Fibroblast of lung (primary cell): ENCODE measurements around the gene EPYC. TPM values are rescaled to one million over a fixed set of nuclear protein-coding genes. Genes with fewer than 3 reads are reported as not detected.

ENCODE experiments used
- DNase-seq, 2 donors: peaks; one replicate each; pipeline versions ENCODE4 v3.0.0 to v3.0.0-alpha.2; 2010; ENCODE audit warnings: low read depth in 2 of 2
- H2AFZ ChIP-seq: 2 replicates; pipeline ENCODE4 v1.5.1; 2012; ENCODE audit warnings: low read length, control low read depth, inconsistent platforms
- H3K27ac ChIP-seq: 2 replicates; pipeline ENCODE4 v1.5.1; 2011; ENCODE audit warnings: low read length, control low read depth; ENCODE audit not compliant: insufficient read depth
- H3K27me3 ChIP-seq: 2 replicates; pipeline ENCODE4 v1.5.1; 2011; ENCODE audit warnings: mild to moderate bottlenecking, low read length; ENCODE audit not compliant: control insufficient read depth, insufficient read depth
- H3K36me3 ChIP-seq: 2 replicates; pipeline ENCODE4 v1.5.1; 2011; ENCODE audit warnings: low read length; ENCODE audit not compliant: control insufficient read depth, insufficient read depth
- H3K4me1 ChIP-seq: 2 replicates; pipeline ENCODE4 v1.5.1; 2011; ENCODE audit warnings: low read length; ENCODE audit not compliant: control insufficient read depth, insufficient read depth; ENCODE audit errors: extremely low read depth
- H3K4me2 ChIP-seq: 2 replicates; pipeline ENCODE4 v1.5.1; 2011; ENCODE audit warnings: low read length, control low read depth; ENCODE audit not compliant: insufficient read depth; ENCODE audit errors: extremely low read depth
- H3K4me3 ChIP-seq, 4 experiments: fragments of 200-600 bp in 1 of 4; sonication (generic) in 1 of 4; replicated peaks in 1 of 4; 2 replicates each; pipeline ENCODE4 v1.5.1; 2011 to 2016; ENCODE audit warnings: low read length in 4 of 4, low read depth in 3 of 4, mild to moderate bottlenecking in 3 of 4, control low read depth in 2 of 4, inconsistent platforms in 1 of 4, mixed read lengths in 1 of 4; ENCODE audit not compliant: insufficient read depth in 1 of 4; ENCODE audit errors: control extremely low read depth in 1 of 4
- H3K79me2 ChIP-seq: 2 replicates; pipeline ENCODE4 v1.5.1; 2012; ENCODE audit warnings: mild to moderate bottlenecking, low read length, inconsistent platforms; ENCODE audit not compliant: control insufficient read depth, insufficient read depth
- H3K9ac ChIP-seq: 2 replicates; pipeline ENCODE4 v1.5.1; 2011; ENCODE audit warnings: mild to moderate bottlenecking, low read length, control low read depth; ENCODE audit not compliant: insufficient read depth
- H3K9me3 ChIP-seq: 2 replicates; pipeline ENCODE4 v1.5.1; 2012; ENCODE audit warnings: low read depth, low read length; ENCODE audit not compliant: control insufficient read depth, insufficient read depth
- H4K20me1 ChIP-seq: 2 replicates; pipeline ENCODE4 v1.5.1; 2011; ENCODE audit warnings: low read length; ENCODE audit not compliant: control insufficient read depth, insufficient read depth; ENCODE audit errors: extremely low read depth
- CTCF ChIP-seq, 2 donors: IDR thresholded peaks in 1 of 2; conservative IDR thresholded peaks in 1 of 2; 1 replicate in 1 of 2; 2 replicates in 1 of 2; pipeline ENCODE4 v1.5.1; 2011 to 2012; ENCODE audit warnings: low read length in 2 of 2, control low read depth in 1 of 2, inconsistent platforms in 1 of 2, low read depth in 1 of 2, mild to moderate bottlenecking in 1 of 2
- EZH2 ChIP-seq: IDR thresholded peaks from 2 replicates; pipeline ENCODE4 v1.5.1; 2012; ENCODE audit warnings: low read length, control low read depth, mild to moderate bottlenecking; ENCODE audit errors: missing control alignments
- polyA plus RNA-seq, 2 donors: library from polyadenylated mRNA; depleted of rRNA in 1 of 2; stranded (reverse) in 1 of 2; unstranded in 1 of 2; fragments of >200 nt; gene quantifications; 2 replicates each; pipeline ENCODE4 v1.2.1, GENCODE V29; 2011 to 2012; ENCODE audit warnings: missing spikeins in 1 of 2
- total RNA-seq: library from RNA; depleted of rRNA; stranded (reverse); fragments of >200 nt; gene quantifications from 2 replicates; pipeline ENCODE4 v1.2.1, GENCODE V29; 2014

The EPYC gene
- total and polyA plus RNA-seq, 2 donors (not counting 1 experiment from before 2014, with no cell fraction given) = 0.05 TPM; not detected in 1

- TF ChIP-seq EZH2 = no peak
- TF ChIP-seq CTCF (conservative IDR thresholded peaks at IDR 0.05 in 1 of 2, IDR thresholded peaks at IDR 0.05 in 1 of 2; ENCODE audit: low read depth in 1 of 2, low read length in 2 of 2) = no peak
- no peaks in the 10 kb centered on the region for H3K9me3 ChIP-seq
Measured at GRCh38 chr12:90951432-90952105, 53.2 kb downstream of the EPYC start.

GRCh38 chr12:90947869-90948268 is 56.9 kb downstream of the EPYC start:
- no peaks in the 10 kb centered on the region for H3K9me3 ChIP-seq
- H3K9ac ChIP-seq = no peak overlapping the region
- H3K36me3 ChIP-seq = no peaks in the 10 kb centered on the region
- TF ChIP-seq CTCF (conservative IDR thresholded peaks at IDR 0.05 in 1 of 2, IDR thresholded peaks at IDR 0.05 in 1 of 2; ENCODE audit: low read depth in 1 of 2, low read length in 2 of 2) (no peak), EZH2 (no peak)
- no peak overlapping the region for H3K27ac ChIP-seq
- no peaks in the 10 kb centered on the region for H3K27me3 ChIP-seq
- no peak overlapping the region for H2AFZ ChIP-seq
- no peak for DNase-seq
- no peak overlapping the region for H3K4me3 ChIP-seq
- no peaks in the 10 kb centered on the region for H3K4me1 ChIP-seq
- no peak overlapping the region for H3K4me2 ChIP-seq
- no peaks in the 10 kb centered on the region for H4K20me1 ChIP-seq
- H3K79me2 ChIP-seq = no peaks in the 10 kb centered on the region

More at GRCh38 chr12:90951432-90952105, 53.2 kb downstream of the EPYC start:
- no peak for DNase-seq
- Histone ChIP-seq H4K20me1 (no peaks in the 10 kb centered on the region), H2AFZ (no peak overlapping the region), H3K36me3 (no peaks in the 10 kb centered on the region), H3K4me1 (no peaks in the 10 kb centered on the region), H3K27me3 (no peaks in the 10 kb centered on the region), H3K79me2 (no peaks in the 10 kb centered on the region), H3K4me2 (no peak overlapping the region), H3K4me3 (no peak overlapping the region), H3K9ac (no peak overlapping the region), H3K27ac (no peak overlapping the region)

GRCh38 chr12:90945070-90945649 is 59.6 kb downstream of the EPYC start:
- Histone ChIP-seq H3K9ac (no peak overlapping the region), H3K4me3 (no peak overlapping the region), H4K20me1 (no peaks in the 10 kb centered on the region), H3K36me3 (no peaks in the 10 kb centered on the region), H2AFZ (no peak overlapping the region), H3K79me2 (no peaks in the 10 kb centered on the region), H3K4me1 (no peaks in the 10 kb centered on the region), H3K9me3 (no peaks in the 10 kb centered on the region), H3K27me3 (no peaks in the 10 kb centered on the region), H3K4me2 (no peak overlapping the region), H3K27ac (no peak overlapping the region)
- TF ChIP-seq CTCF (conservative IDR thresholded peaks at IDR 0.05 in 1 of 2, IDR thresholded peaks at IDR 0.05 in 1 of 2; ENCODE audit: low read depth in 1 of 2, low read length in 2 of 2) (peak in 1 of 2 donors; percentile 45), EZH2 (no peak)
- DNase-seq = peak; percentile 34 to 61
